NB4 (cell line): ENCODE measurements around the gene NIPA2.

Source experiments
- DNase-seq: peaks from one replicate; pipeline ENCODE4 v3.0.0; 2010; ENCODE audit warnings: low read depth
- H3K4me3 ChIP-seq: one replicate; pipeline ENCODE4 v1.5.1; 2011; ENCODE audit warnings: mild to moderate bottlenecking, low read depth, low read length, moderate library complexity
- MYC ChIP-seq: IDR thresholded peaks from 2 replicates; pipeline ENCODE4 v1.6.1; 2011; ENCODE audit warnings: low read depth, low read length
- POLR2A ChIP-seq: IDR thresholded peaks from 2 replicates; pipeline ENCODE4 v1.6.1; 2011; ENCODE audit warnings: mild to moderate bottlenecking; ENCODE audit not compliant: insufficient read length; ENCODE audit errors: extremely low read depth
- TF ChIP-seq, protein P1 (sequence below): IDR thresholded peaks from one replicate; pipeline ENCODE4 v1.5.1; 2012; ENCODE audit warnings: low read depth, low read length
- TF ChIP-seq, protein P2 (sequence below): IDR thresholded peaks from 2 replicates; pipeline ENCODE4 v1.6.1; 2011; ENCODE audit warnings: low read depth, low read length

NIPA2 gene

GRCh38 chr15:22891426-22892210, 53.2 kb downstream of the NIPA2 start:
- TF ChIP-seq POLR2A (no peak), MYC (no peak)
- TF ChIP-seq, protein P1, sequence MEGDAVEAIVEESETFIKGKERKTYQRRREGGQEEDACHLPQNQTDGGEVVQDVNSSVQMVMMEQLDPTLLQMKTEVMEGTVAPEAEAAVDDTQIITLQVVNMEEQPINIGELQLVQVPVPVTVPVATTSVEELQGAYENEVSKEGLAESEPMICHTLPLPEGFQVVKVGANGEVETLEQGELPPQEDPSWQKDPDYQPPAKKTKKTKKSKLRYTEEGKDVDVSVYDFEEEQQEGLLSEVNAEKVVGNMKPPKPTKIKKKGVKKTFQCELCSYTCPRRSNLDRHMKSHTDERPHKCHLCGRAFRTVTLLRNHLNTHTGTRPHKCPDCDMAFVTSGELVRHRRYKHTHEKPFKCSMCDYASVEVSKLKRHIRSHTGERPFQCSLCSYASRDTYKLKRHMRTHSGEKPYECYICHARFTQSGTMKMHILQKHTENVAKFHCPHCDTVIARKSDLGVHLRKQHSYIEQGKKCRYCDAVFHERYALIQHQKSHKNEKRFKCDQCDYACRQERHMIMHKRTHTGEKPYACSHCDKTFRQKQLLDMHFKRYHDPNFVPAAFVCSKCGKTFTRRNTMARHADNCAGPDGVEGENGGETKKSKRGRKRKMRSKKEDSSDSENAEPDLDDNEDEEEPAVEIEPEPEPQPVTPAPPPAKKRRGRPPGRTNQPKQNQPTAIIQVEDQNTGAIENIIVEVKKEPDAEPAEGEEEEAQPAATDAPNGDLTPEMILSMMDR: no peak
- TF ChIP-seq, protein P2, sequence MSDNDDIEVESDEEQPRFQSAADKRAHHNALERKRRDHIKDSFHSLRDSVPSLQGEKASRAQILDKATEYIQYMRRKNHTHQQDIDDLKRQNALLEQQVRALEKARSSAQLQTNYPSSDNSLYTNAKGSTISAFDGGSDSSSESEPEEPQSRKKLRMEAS: no peak
- no peak overlapping the region for H3K4me3 ChIP-seq
- DNase-seq: no peak

- no peak overlapping the region for H3K4me3 ChIP-seq
- TF ChIP-seq POLR2A (no peak), MYC (no peak)
- TF ChIP-seq, protein P1: no peak
- TF ChIP-seq, protein P2: no peak
- no peak for DNase-seq
These were observed 53.9 kb downstream of the NIPA2 start for GRCh38 chr15:22892333-22892732.

GRCh38 chr15:22893081-22893480, 54.6 kb downstream of the NIPA2 start:
- TF ChIP-seq, protein P1: no peak
- TF ChIP-seq POLR2A: no peak
- no peak for TF ChIP-seq MYC
- TF ChIP-seq, protein P2: no peak
- no peak overlapping the region for H3K4me3 ChIP-seq
- DNase-seq: no peak

DNA sequence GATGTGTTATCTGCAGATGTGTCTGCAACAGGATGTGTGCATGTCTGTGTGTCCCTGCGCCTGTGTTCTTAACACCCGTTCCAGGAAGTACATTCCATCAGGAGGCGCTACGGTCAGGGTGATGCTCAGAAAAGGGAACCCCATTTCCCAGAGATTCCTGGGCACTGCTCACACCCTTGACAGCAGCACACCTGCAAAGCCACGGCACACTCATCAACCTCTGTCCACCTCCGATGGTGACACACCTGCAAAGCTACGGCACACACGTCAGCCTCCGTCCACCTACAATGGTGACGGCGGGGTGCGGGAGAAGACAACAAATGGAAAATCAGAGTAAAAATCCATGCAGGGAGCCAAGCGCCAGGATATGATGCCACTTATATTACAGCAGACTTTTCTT, 55.4 kb downstream of the NIPA2 start:
- no peak overlapping the region for H3K4me3 ChIP-seq
- TF ChIP-seq POLR2A (no peak), MYC (no peak)
- TF ChIP-seq, protein P1: no peak
- TF ChIP-seq, protein P2: no peak
- no peak for DNase-seq

DNA sequence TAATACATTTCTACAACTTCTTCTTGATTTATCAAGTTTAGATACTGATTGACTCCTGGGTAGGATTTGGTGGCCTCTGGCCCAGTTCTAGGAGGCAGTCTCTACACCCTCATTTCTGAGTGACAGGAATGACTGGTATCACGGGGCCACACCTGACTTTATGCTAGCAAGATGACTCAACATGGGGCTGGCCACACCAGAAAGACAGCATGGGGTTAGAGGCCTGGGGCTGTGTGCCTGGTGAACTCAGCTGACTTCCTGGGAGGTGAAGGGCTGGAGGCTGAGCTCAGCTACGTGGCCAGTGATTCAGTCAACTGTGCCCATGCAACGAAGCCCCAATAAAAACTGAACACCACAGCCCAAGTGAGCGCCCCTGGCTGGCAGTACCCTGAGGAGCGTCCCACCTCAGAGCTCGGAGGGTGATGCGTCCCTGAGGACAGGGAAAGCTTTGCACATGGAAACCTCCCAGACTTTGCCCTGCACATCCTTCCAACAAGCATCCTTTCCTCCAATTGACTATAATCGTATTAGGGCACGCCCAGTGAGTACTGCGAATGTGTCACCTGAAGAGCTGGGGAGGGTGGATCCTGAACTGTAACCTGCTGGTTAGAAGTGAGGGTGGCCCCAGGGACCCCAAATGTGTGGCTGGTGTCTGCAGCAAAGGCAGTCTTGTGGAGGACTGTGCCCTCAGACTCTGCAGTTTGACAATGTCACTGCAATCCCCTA, 57.2 kb downstream of the NIPA2 start:
- DNase-seq: peak; percentile 28
- TF ChIP-seq MYC (no peak), POLR2A (no peak)
- TF ChIP-seq, protein P2: no peak
- no peak overlapping the region for H3K4me3 ChIP-seq

GRCh38 chr15:22902046-22902445, 63.6 kb downstream of the NIPA2 start:
- no peak overlapping the region for H3K4me3 ChIP-seq
- TF ChIP-seq, protein P2: no peak
- TF ChIP-seq POLR2A (no peak), MYC (no peak)
- TF ChIP-seq, protein P1: no peak
- DNase-seq: no peak
